ENCODE measurements around the gene CA6.

Gene CA6

GRCh38 chr1:9004031-9004699, 58.5 kb downstream of the CA6 start:
- no peaks in the 10 kb centered on the region for H3K9me3 Mint-ChIP-seq
- no peak for TF ChIP-seq CTCF (IDR thresholded peaks at IDR 0.05)
- H3K4me1 Mint-ChIP-seq: peaks cover 44% of the 10 kb centered on the region
- no peak for DNase-seq
- no peak overlapping the region for H3K27ac Mint-ChIP-seq
- peaks cover 12% of the 10 kb centered on the region for H3K27me3 Mint-ChIP-seq (ENCODE audit: low read depth, poor library complexity)
- no peak overlapping the region for H3K4me3 Mint-ChIP-seq
- no peaks in the 10 kb centered on the region for H3K36me3 Mint-ChIP-seq (ENCODE audit: low read depth)

GRCh38 chr1:9004700-9005394, 59.2 kb downstream of the CA6 start:
- DNase-seq: peak; percentile 89
- H3K27ac Mint-ChIP-seq: no peak overlapping the region
- H3K27me3 Mint-ChIP-seq (ENCODE audit: low read depth, poor library complexity): peaks cover 18% of the 10 kb centered on the region
- H3K4me3 Mint-ChIP-seq: no peak overlapping the region
- H3K4me1 Mint-ChIP-seq: peaks cover 45% of the 10 kb centered on the region
- no peaks in the 10 kb centered on the region for H3K36me3 Mint-ChIP-seq (ENCODE audit: low read depth)
- peak; percentile 97 for TF ChIP-seq CTCF (IDR thresholded peaks at IDR 0.05)
- H3K9me3 Mint-ChIP-seq: no peaks in the 10 kb centered on the region

GRCh38 chr1:9005395-9005708, 59.7 kb downstream of the CA6 start:
- no peaks in the 10 kb centered on the region for H3K36me3 Mint-ChIP-seq (ENCODE audit: low read depth)
- H3K27me3 Mint-ChIP-seq (ENCODE audit: low read depth, poor library complexity): peaks cover 18% of the 10 kb centered on the region
- no peak for DNase-seq
- no peaks in the 10 kb centered on the region for H3K9me3 Mint-ChIP-seq
- peaks cover 45% of the 10 kb centered on the region for H3K4me1 Mint-ChIP-seq
- TF ChIP-seq CTCF (IDR thresholded peaks at IDR 0.05): peak; percentile 6
- no peak overlapping the region for H3K4me3 Mint-ChIP-seq
- no peak overlapping the region for H3K27ac Mint-ChIP-seq

- Mint-ChIP-seq H3K4me3 (no peak overlapping the region), H3K4me1 (peaks cover 42% of the 10 kb centered on the region), H3K36me3 (ENCODE audit: low read depth) (no peaks in the 10 kb centered on the region), H3K27ac (no peak overlapping the region), H3K27me3 (ENCODE audit: low read depth, poor library complexity) (peaks cover 24% of the 10 kb centered on the region), H3K9me3 (no peaks in the 10 kb centered on the region)
- no peak for TF ChIP-seq CTCF (IDR thresholded peaks at IDR 0.05)
- DNase-seq: no peak
These were observed 61.4 kb downstream of the CA6 start for GRCh38 chr1:9006956-9007615.

GRCh38 chr1:9008236-9008635, 62.6 kb downstream of the CA6 start:
- Mint-ChIP-seq H3K4me1 (peaks cover 38% of the 10 kb centered on the region), H3K9me3 (no peaks in the 10 kb centered on the region), H3K36me3 (ENCODE audit: low read depth) (no peaks in the 10 kb centered on the region), H3K27me3 (ENCODE audit: low read depth, poor library complexity) (peaks cover 26% of the 10 kb centered on the region), H3K27ac (peak overlapping the region; percentile 22), H3K4me3 (no peak overlapping the region)
- no peak for DNase-seq
- no peak for TF ChIP-seq CTCF (IDR thresholded peaks at IDR 0.05)

All from nephron progenitor cell (in vitro differentiated cells).